Loucy (cell line): ENCODE results near the gene NOD2.
A peak's percentile ranks its signal among the peaks of the same experiment; 100 is the strongest.

Source experiments
- CTCF ChIP-seq: fragments of 200-600 bp; sonication (generic); conservative IDR thresholded peaks from 2 replicates; pipeline ENCODE4 v1.5.1; 2014; ENCODE audit warnings: mild to moderate bottlenecking, antibody characterized with exemption, low read length
- EZH2phosphoT487 ChIP-seq: fragments of 200-600 bp; IDR thresholded peaks from 2 replicates; pipeline ENCODE4 v1.6.1; 2018; ENCODE audit warnings: antibody characterized with exemption, mild to moderate bottlenecking, moderate library complexity, borderline replicate concordance

DNA sequence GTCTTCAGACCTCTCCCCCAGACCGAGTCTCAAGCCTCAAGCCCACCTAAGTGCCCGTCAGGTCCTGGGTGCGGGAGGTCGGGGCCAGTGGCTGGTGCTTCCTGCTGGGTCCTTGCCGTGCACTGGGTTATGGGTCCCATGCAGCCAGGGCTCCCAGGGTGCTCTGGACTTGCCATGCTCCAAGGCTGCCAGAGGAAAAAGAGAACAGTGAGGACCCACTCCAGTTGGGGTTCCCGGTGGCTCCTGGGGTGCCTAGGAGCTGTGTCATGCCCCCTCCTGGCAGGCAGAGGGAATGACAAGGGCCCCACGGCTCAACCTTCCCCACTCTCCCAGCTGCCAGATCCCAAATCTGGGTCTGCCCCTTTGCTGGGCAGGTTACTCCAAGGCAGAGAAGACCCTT, 16.1 kb upstream of the NOD2 start:
- TF ChIP-seq CTCF (peak; percentile 69), EZH2phosphoT487 (no peak)
